ENCODE measurements around the gene TMEM18. TPM values are rescaled to one million over a fixed set of nuclear protein-coding genes. Genes with fewer than 3 reads are reported as not detected.

The TMEM18 gene
- total and polyA plus RNA-seq, 9 of the 15 experiments (the other 6 are each of a cell fraction or from before 2014, with no cell fraction given) = 12.8 to 55.9 (median 21.8) TPM

DNA sequence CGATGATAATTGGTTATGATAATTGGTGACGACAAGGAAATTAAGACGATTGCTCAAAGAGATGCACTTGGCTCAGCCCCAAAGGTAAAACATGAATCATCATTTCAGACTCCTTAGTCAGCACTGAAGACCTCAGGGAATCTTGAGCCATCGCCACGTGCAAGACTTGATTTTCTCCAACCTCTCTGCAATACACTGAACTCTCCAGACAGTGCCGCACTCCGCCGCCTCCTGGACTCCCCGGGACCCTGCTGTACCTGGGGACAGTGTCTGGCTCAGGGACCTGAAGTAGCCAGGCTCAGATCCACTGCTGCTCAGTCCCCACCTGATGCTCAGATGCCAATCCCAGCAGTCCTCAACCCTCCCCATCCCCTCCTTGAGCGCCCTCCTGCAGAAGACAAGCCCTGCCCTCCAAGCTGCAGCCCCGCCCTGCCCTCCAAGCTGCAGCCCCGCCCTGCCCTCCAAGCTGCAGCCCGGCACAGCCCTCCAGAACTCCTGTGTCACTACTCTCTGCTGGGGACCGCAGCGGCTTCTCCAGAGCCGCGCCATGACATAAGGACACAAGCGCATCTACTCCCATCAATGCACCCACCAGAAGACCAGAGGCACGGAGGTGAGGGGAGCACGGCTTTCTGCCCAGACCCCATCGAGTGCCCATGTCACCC lies 1.1 kb downstream of the TMEM18 start (continued):
- TF ChIP-seq, protein P1, sequence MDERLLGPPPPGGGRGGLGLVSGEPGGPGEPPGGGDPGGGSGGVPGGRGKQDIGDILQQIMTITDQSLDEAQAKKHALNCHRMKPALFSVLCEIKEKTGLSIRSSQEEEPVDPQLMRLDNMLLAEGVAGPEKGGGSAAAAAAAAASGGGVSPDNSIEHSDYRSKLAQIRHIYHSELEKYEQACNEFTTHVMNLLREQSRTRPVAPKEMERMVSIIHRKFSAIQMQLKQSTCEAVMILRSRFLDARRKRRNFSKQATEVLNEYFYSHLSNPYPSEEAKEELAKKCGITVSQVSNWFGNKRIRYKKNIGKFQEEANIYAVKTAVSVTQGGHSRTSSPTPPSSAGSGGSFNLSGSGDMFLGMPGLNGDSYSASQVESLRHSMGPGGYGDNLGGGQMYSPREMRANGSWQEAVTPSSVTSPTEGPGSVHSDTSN (CRISPR knock-in tag; IDR thresholded peaks at IDR 0.05; ENCODE audit: low read depth) = no peak
- TF ChIP-seq, protein P1 (tag; conservative IDR thresholded peaks at IDR 0.05; ENCODE audit: low read depth) = peak; percentile 38; the same call in 1 of the 2 replicates
- TF ChIP-seq CCNT2 (IDR thresholded peaks at IDR 0.05; ENCODE audit: borderline replicate concordance, extremely low read depth, insufficient read length, low read depth, low read length) (no peak), FOSL1 (tag; conservative IDR thresholded peaks at IDR 0.05) (peak; percentile 71), SP1 (CRISPR knock-in tag; IDR thresholded peaks at IDR 0.05) (no peak), EHMT2 (IDR thresholded peaks at IDR 0.05) (no peak), NBN (IDR thresholded peaks at IDR 0.05; ENCODE audit: low read depth) (no peak), C11orf30 (IDR thresholded peaks at IDR 0.05; ENCODE audit: low read depth) (peak; percentile 90), BHLHE40 (IDR thresholded peaks at IDR 0.05; ENCODE audit: low read length) (peak; percentile 82), MAFF (IDR thresholded peaks at IDR 0.05; ENCODE audit: low read length) (peak; percentile 71), ETS2 (tag; IDR thresholded peaks at IDR 0.05; ENCODE audit: borderline replicate concordance, poor library complexity, severe bottlenecking) (no peak), COPS2 (conservative IDR thresholded peaks at IDR 0.05) (no peak), OTX1 (CRISPR knock-in tag; IDR thresholded peaks at IDR 0.05) (no peak), BCLAF1 (IDR thresholded peaks at IDR 0.05; ENCODE audit: borderline replicate concordance in 1 of 2, control insufficient read depth in 1 of 2, low read depth in 2 of 2, low read length in 1 of 2) (0 out of 4 replicates have a peak, but pooled peaks of 1 of the 2 experiments have one; percentile 33), ZNF324 (CRISPR knock-in tag; IDR thresholded peaks at IDR 0.05) (no peak), ZNF124 (CRISPR knock-in tag; IDR thresholded peaks at IDR 0.05) (no peak)
- TF ChIP-seq, protein P2, sequence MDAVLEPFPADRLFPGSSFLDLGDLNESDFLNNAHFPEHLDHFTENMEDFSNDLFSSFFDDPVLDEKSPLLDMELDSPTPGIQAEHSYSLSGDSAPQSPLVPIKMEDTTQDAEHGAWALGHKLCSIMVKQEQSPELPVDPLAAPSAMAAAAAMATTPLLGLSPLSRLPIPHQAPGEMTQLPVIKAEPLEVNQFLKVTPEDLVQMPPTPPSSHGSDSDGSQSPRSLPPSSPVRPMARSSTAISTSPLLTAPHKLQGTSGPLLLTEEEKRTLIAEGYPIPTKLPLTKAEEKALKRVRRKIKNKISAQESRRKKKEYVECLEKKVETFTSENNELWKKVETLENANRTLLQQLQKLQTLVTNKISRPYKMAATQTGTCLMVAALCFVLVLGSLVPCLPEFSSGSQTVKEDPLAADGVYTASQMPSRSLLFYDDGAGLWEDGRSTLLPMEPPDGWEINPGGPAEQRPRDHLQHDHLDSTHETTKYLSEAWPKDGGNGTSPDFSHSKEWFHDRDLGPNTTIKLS (IDR thresholded peaks at IDR 0.05; ENCODE audit: borderline replicate concordance, low read depth) = no peak

All from K562 (cell line).